AG09309 (cell line): ENCODE data around the gene PML.

Experiments
- DNase-seq: peaks from one replicate; pipeline ENCODE4 v3.0.0-alpha.2; 2010; ENCODE audit warnings: low read depth
- H3K4me3 ChIP-seq: 2 replicates; pipeline ENCODE4 v1.5.1; 2011; ENCODE audit warnings: mild to moderate bottlenecking, low read depth, low read length, moderate library complexity; ENCODE audit not compliant: control insufficient read depth
- TF ChIP-seq, protein P1 (sequence below): IDR thresholded peaks from 2 replicates; pipeline ENCODE4 v1.5.1; 2011; ENCODE audit warnings: mild to moderate bottlenecking, low read depth, low read length, inconsistent platforms; ENCODE audit not compliant: insufficient read depth, control insufficient read depth; ENCODE audit errors: missing control alignments

Gene PML

DNA sequence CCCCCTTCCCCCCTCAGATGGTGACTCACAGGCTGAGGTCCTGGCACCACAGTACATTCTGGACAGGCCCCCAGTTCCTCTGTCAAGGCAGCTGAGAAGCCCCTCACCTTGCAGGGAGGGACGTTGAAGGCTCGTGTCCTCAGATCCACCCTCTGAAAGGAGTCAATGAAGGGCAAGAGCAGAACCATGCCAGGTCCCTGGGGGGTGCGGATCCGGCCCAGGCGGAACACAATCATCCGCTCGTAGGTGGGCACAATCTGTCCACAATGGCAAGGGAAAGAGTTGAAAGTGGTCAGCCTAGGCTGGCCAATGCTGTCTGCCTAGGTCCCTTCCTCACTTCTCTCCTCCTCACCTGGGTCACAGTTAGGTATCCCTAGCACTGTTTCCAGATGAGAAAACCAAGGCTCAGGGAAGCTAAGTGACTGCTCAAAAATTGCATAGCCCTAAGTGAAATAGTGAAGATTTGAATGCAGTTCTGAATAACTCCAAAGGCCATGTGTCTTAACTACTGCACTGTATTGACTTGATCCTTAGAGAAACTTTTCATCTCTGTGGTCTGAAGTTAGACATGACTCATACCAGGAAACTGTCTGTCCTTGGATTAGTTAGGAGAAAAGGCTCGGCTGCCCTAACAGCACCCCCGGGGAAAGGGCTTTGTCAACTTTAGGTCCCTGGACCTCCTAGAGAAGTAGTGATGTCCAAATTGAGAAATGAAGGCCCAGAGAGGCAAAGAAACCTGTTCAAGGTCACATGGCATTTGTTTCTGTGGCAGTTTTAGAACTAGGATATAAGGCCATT, 5.3 kb upstream of the PML start:
- H3K4me3 ChIP-seq, result no peak overlapping the region
- DNase-seq, result no peak
- TF ChIP-seq, protein P1, sequence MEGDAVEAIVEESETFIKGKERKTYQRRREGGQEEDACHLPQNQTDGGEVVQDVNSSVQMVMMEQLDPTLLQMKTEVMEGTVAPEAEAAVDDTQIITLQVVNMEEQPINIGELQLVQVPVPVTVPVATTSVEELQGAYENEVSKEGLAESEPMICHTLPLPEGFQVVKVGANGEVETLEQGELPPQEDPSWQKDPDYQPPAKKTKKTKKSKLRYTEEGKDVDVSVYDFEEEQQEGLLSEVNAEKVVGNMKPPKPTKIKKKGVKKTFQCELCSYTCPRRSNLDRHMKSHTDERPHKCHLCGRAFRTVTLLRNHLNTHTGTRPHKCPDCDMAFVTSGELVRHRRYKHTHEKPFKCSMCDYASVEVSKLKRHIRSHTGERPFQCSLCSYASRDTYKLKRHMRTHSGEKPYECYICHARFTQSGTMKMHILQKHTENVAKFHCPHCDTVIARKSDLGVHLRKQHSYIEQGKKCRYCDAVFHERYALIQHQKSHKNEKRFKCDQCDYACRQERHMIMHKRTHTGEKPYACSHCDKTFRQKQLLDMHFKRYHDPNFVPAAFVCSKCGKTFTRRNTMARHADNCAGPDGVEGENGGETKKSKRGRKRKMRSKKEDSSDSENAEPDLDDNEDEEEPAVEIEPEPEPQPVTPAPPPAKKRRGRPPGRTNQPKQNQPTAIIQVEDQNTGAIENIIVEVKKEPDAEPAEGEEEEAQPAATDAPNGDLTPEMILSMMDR, result no peak

DNA sequence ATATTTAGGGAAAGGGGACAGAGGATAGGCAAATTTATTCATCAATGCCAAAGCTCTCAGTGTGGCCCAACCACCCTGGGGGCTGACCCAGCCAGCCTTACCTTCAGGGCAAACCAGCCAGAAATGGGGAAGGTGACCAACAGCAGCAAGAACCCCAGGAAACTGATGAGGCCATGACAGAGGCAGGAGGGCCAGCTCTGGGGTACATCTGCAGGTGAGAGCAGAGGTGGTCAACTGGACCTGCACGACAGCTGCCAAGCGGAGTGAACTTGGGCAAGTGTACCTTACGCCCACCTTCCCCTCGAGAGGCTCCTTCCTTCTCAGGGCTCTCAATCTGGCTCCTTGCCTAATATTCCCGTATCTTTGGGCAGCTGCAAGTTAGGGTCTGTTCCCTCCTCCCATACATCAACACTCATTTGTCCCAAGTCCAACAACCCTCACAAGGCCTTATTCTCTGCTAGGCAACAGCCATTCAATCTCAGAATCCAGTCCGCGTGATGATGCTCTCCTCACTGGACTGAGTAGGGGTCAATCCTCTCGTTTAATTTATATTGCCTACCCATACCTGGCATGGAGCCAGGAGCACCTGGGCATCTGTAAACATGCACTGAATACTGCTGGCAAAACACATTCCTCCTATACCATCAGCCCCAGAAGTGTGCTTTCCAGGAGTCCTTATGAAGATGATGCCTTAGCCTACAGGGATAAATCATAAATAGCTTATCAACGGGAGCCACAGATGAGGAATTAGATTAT, 4.1 kb upstream of the PML start:
- TF ChIP-seq, protein P1, result no peak
- no peak for DNase-seq
- H3K4me3 ChIP-seq, result no peak overlapping the region

DNA sequence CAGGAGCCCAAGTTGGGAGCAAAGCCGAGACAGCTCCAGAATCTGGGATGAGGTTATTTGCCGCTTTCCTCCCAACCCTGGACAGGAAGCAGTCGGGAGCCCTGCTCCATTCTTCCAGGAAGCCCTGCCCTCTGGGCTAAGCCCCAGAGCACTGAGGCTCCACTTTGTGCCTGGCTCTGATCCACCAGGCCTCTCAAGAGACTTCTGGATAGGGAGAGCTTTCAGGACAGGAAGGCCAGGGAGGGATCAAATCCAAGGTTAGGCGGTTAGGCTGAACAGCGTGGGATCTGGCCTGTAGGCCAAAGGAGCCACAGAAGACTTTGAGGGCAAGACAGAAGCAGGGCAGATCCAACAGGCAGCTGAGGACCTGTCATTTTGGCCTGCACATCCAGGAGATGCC, 3.3 kb upstream of the PML start:
- no peak for DNase-seq
- TF ChIP-seq, protein P1, result no peak
- H3K4me3 ChIP-seq, result peak overlapping the region; percentile 65

DNA sequence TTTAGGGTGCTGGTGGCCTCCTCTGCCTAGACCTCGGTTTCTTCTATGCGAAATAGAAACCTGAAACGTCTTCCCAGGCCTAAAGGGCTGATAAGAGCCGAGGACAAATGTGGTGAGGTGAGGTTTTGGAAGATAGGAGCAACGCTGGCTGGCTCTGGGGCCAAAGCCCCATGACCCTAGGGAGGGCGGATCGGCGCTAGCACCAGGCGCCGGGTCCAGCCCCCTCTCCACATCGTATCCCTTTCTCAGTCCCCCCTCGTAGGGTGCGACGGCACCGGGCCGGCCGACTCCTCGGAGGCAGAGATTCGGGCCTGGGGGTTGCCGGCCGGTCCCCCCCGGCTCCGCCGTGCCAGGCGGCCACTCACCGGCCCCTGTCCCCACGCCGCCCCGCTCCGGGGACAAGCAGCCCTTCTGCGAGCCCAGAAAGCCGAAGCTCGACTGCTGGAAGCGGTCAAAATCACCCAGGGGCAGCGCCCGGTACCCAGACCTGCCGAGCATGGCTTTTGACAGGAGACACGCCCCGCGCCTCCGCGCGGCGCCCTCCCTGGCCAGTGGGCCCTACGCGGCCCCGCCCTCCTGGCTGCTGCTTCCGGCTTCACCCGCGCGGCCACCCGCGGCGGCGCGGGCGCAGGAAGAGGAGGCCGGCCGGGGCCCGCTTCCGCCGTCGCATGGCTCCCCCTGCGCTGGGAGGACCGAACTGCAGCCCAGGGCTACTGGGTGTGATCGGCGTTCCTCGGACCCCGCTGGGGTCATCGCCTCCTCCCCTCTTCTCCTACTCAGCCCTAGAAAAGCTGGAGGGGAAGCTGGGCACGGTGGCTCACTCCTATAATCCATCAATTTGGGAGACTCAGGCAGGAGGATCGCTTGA, 2.6 kb upstream of the PML start, which contains the start of gene STOML1:
Gene STOML1 (minus strand): TSS at position 570 of the 868 bp plus-strand sequence. CDS start 72 bp downstream, at position 498.
- TF ChIP-seq, protein P1, result peak; percentile 72
- peak; percentile 71 for DNase-seq
- peak within 1 kb of the TSS; percentile 65 for H3K4me3 ChIP-seq

DNA sequence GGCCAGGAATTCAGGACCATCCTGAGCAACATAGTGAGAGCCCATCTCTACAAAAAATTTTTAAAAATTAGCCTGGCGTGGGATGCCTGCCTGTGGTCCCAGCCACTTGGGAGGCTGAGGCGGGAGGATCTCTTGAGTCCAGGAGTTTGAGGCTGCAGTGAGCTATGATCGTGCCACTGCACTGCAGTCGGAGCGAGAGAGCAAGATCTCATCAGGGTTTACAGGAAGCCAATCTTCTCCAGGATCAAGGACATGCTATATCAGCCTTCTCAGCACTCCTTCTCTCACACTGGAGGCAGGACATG, 2.0 kb upstream of the PML start:
- TF ChIP-seq, protein P1, result no peak
- H3K4me3 ChIP-seq, result no peak overlapping the region

More for the DNA sequence above, 2.0 kb upstream of the PML start:
- no peak for DNase-seq
